ENCODE data around the gene ATRAID. TPM values are rescaled to one million over a fixed set of nuclear protein-coding genes. Genes with fewer than 3 reads are reported as not detected.

Gene ATRAID
- total and polyA plus RNA-seq, 4 donors: 44.9 to 77.5 (median 48.9) TPM

DNA sequence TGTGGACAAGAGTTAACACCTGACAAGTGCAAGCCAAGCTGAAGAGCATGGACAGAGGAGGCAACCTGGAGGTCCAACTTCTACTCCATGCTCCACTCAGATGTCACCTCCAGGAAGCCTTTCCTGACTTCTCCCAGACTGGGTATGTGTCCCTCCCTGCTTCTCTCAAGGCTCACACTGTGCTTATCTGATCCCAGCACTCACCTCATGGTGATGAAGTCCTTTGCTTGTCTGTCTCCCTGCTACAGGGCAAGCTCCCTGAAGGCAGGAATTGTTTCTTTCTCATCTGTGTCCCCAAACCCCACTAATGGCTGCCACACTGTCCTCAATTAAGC is 53.7 kb downstream of the ATRAID start:
- H3K27me3 ChIP-seq (ENCODE audit: control insufficient read depth in 4 of 4, insufficient read depth in 4 of 4, low read length in 3 of 4): peaks cover 0 to 16% (median 4%) of the 10 kb centered on the region in 4 donors
- no peak overlapping the region for H3K27ac ChIP-seq (ENCODE audit: low read depth in 1 of 2, low read length in 2 of 2)
- H3K36me3 ChIP-seq (ENCODE audit: control insufficient read depth in 4 of 4, insufficient read depth in 3 of 4, low read depth in 1 of 4, low read length in 3 of 4): no peaks in the 10 kb centered on the region
- H3K9me3 ChIP-seq (ENCODE audit: control insufficient read depth in 4 of 4, low read length in 3 of 4): no peaks in the 10 kb centered on the region
- H3K9ac ChIP-seq (ENCODE audit: low read depth in 1 of 2, low read length in 2 of 2): no peak overlapping the region
- no peak for DNase-seq (ENCODE audit: low spot score)
- peaks cover 10 to 35% (median 22%) of the 10 kb centered on the region in 4 donors for H3K4me1 ChIP-seq (ENCODE audit: control insufficient read depth in 4 of 4, insufficient read depth in 4 of 4, low read length in 3 of 4)
- H3K4me3 ChIP-seq (ENCODE audit: low read depth in 1 of 3, low read length in 3 of 3): no peak overlapping the region
- TF ChIP-seq SP1 (IDR thresholded peaks at IDR 0.05): no peak
- TF ChIP-seq YY1 (IDR thresholded peaks at IDR 0.05): no peak
- TF ChIP-seq GABPA (IDR thresholded peaks at IDR 0.05 in 1 of 2, conservative IDR thresholded peaks at IDR 0.05 in 1 of 2): no peak
- no peak for TF ChIP-seq EGR1 (IDR thresholded peaks at IDR 0.05; ENCODE audit: low read depth in 2 of 2)
- TF ChIP-seq, protein P1, sequence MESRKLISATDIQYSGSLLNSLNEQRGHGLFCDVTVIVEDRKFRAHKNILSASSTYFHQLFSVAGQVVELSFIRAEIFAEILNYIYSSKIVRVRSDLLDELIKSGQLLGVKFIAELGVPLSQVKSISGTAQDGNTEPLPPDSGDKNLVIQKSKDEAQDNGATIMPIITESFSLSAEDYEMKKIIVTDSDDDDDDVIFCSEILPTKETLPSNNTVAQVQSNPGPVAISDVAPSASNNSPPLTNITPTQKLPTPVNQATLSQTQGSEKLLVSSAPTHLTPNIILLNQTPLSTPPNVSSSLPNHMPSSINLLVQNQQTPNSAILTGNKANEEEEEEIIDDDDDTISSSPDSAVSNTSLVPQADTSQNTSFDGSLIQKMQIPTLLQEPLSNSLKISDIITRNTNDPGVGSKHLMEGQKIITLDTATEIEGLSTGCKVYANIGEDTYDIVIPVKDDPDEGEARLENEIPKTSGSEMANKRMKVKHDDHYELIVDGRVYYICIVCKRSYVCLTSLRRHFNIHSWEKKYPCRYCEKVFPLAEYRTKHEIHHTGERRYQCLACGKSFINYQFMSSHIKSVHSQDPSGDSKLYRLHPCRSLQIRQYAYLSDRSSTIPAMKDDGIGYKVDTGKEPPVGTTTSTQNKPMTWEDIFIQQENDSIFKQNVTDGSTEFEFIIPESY (IDR thresholded peaks at IDR 0.05): no peak
- no peak for TF ChIP-seq RAD21 (IDR thresholded peaks at IDR 0.05)
- TF ChIP-seq RXRA (IDR thresholded peaks at IDR 0.05): no peak
- TF ChIP-seq FOXA2 (IDR thresholded peaks at IDR 0.05): no peak
- TF ChIP-seq HNF4A (conservative IDR thresholded peaks at IDR 0.05): no peak
- TF ChIP-seq NR2F2 (IDR thresholded peaks at IDR 0.05): no peak
- TF ChIP-seq, protein P2, sequence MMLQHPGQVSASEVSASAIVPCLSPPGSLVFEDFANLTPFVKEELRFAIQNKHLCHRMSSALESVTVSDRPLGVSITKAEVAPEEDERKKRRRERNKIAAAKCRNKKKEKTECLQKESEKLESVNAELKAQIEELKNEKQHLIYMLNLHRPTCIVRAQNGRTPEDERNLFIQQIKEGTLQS (IDR thresholded peaks at IDR 0.05): no peak
- TF ChIP-seq, protein P3, sequence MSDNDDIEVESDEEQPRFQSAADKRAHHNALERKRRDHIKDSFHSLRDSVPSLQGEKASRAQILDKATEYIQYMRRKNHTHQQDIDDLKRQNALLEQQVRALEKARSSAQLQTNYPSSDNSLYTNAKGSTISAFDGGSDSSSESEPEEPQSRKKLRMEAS (IDR thresholded peaks at IDR 0.05): no peak
- TF ChIP-seq, protein P4, sequence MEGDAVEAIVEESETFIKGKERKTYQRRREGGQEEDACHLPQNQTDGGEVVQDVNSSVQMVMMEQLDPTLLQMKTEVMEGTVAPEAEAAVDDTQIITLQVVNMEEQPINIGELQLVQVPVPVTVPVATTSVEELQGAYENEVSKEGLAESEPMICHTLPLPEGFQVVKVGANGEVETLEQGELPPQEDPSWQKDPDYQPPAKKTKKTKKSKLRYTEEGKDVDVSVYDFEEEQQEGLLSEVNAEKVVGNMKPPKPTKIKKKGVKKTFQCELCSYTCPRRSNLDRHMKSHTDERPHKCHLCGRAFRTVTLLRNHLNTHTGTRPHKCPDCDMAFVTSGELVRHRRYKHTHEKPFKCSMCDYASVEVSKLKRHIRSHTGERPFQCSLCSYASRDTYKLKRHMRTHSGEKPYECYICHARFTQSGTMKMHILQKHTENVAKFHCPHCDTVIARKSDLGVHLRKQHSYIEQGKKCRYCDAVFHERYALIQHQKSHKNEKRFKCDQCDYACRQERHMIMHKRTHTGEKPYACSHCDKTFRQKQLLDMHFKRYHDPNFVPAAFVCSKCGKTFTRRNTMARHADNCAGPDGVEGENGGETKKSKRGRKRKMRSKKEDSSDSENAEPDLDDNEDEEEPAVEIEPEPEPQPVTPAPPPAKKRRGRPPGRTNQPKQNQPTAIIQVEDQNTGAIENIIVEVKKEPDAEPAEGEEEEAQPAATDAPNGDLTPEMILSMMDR (IDR thresholded peaks at IDR 0.05; ENCODE audit: low read depth, low read length, missing input control): no peak
- TF ChIP-seq, protein P5, sequence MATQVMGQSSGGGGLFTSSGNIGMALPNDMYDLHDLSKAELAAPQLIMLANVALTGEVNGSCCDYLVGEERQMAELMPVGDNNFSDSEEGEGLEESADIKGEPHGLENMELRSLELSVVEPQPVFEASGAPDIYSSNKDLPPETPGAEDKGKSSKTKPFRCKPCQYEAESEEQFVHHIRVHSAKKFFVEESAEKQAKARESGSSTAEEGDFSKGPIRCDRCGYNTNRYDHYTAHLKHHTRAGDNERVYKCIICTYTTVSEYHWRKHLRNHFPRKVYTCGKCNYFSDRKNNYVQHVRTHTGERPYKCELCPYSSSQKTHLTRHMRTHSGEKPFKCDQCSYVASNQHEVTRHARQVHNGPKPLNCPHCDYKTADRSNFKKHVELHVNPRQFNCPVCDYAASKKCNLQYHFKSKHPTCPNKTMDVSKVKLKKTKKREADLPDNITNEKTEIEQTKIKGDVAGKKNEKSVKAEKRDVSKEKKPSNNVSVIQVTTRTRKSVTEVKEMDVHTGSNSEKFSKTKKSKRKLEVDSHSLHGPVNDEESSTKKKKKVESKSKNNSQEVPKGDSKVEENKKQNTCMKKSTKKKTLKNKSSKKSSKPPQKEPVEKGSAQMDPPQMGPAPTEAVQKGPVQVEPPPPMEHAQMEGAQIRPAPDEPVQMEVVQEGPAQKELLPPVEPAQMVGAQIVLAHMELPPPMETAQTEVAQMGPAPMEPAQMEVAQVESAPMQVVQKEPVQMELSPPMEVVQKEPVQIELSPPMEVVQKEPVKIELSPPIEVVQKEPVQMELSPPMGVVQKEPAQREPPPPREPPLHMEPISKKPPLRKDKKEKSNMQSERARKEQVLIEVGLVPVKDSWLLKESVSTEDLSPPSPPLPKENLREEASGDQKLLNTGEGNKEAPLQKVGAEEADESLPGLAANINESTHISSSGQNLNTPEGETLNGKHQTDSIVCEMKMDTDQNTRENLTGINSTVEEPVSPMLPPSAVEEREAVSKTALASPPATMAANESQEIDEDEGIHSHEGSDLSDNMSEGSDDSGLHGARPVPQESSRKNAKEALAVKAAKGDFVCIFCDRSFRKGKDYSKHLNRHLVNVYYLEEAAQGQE (IDR thresholded peaks at IDR 0.05): no peak
- TF ChIP-seq TAF1 (conservative IDR thresholded peaks at IDR 0.05): no peak
- no peak for TF ChIP-seq FOXA1 (IDR thresholded peaks at IDR 0.05)
- TF ChIP-seq JUND (IDR thresholded peaks at IDR 0.05): no peak
- no peak for TF ChIP-seq HNF4G (IDR thresholded peaks at IDR 0.05)

Other genes starting within 250 kb of the ATRAID start
- 1 to 10 TPM; 1.0 to 8.1 TPM for gene MAPRE3, start 241.4 kb upstream of the ATRAID start, total RNA-seq
- 10 to 100 TPM; 11.5 to 15.8 TPM for gene MAPRE3, start 241.4 kb upstream of the ATRAID start, polyA plus RNA-seq
- gene TMEM214, start 179.1 kb upstream of the ATRAID start, total RNA-seq: 10 to 100 TPM; 17.1 to 48.4 TPM
- gene TMEM214, start 179.1 kb upstream of the ATRAID start, polyA plus RNA-seq: 10 to 100 TPM; 28.3 to 53.4 TPM
- gene AGBL5, start 160.4 kb upstream of the ATRAID start, total RNA-seq: 1 to 10 TPM; 4.7 to 9.0 TPM
- gene AGBL5, start 160.4 kb upstream of the ATRAID start, polyA plus RNA-seq: 1 to 10 TPM; 3.2 to 5.0 TPM
- gene OST4, start 140.4 kb upstream of the ATRAID start, total RNA-seq: 100 to 1,000 TPM in 1 of 2 donors, 10 to 100 TPM in 1; 94.8 to 186 TPM
- 100 to 1,000 TPM; 227 to 377 TPM for gene OST4, start 140.4 kb upstream of the ATRAID start, polyA plus RNA-seq
- gene EMILIN1, start 133.4 kb upstream of the ATRAID start, total RNA-seq: 10 to 100 TPM; 24.8 to 26.1 TPM
- 10 to 100 TPM in 1 of 2 donors, 1 to 10 TPM in 1; 3.4 to 23.1 TPM for gene EMILIN1, start 133.4 kb upstream of the ATRAID start, polyA plus RNA-seq
- gene KHK, start 125.3 kb upstream of the ATRAID start, total RNA-seq: 100 to 1,000 TPM in 1 of 2 donors, 10 to 100 TPM in 1; 26.1 to 152 TPM
- 100 to 1,000 TPM; 223 to 462 TPM for gene KHK, start 125.3 kb upstream of the ATRAID start, polyA plus RNA-seq
- gene CGREF1, start 92.9 kb upstream of the ATRAID start, total RNA-seq: 10 to 100 TPM in 1 of 2 donors, under 1 TPM in 1; 0.98 to 10.3 TPM
- 10 to 100 TPM; 13.0 to 16.1 TPM for gene CGREF1, start 92.9 kb upstream of the ATRAID start, polyA plus RNA-seq
- under 1 TPM; 0.09 to 0.67 TPM for gene ABHD1, start 88.2 kb upstream of the ATRAID start, total RNA-seq
- gene ABHD1, start 88.2 kb upstream of the ATRAID start, polyA plus RNA-seq: 1 to 10 TPM in 1 of 2 donors, under 1 TPM in 1; 0.54 to 2.0 TPM
- 10 to 100 TPM; 21.5 to 81.4 TPM for gene PREB, start 77.4 kb upstream of the ATRAID start, total RNA-seq
- 10 to 100 TPM; 40.3 to 98.4 TPM for gene PREB, start 77.4 kb upstream of the ATRAID start, polyA plus RNA-seq
- gene PRR30, start 72.6 kb upstream of the ATRAID start, total RNA-seq: not detected
- gene PRR30, start 72.6 kb upstream of the ATRAID start, polyA plus RNA-seq: not detected
- gene TCF23, start 63.0 kb upstream of the ATRAID start, total RNA-seq: under 1 TPM; under 0.01 to 0.05 TPM
- gene TCF23, start 63.0 kb upstream of the ATRAID start, polyA plus RNA-seq: under 1 TPM in 1 of 2 donors, not detected in 1; 0.02 TPM
- 100 to 1,000 TPM in 1 of 2 donors, 10 to 100 TPM in 1; 12.5 to 100 TPM for gene SLC5A6, start 227 bp downstream of the ATRAID start, total RNA-seq
- gene SLC5A6, start 227 bp downstream of the ATRAID start, polyA plus RNA-seq: 100 to 1,000 TPM in 1 of 2 donors, 10 to 100 TPM in 1; 46.0 to 217 TPM
- gene CAD, start 5.3 kb downstream of the ATRAID start, total RNA-seq: 10 to 100 TPM; 18.7 to 23.2 TPM
- 1 to 10 TPM; 6.3 to 8.4 TPM for gene CAD, start 5.3 kb downstream of the ATRAID start, polyA plus RNA-seq
- not detected for gene SLC30A3, start 51.0 kb downstream of the ATRAID start, total RNA-seq
- gene SLC30A3, start 51.0 kb downstream of the ATRAID start, polyA plus RNA-seq: under 1 TPM in 1 of 2 donors, not detected in 1; 0.20 TPM
- not detected for gene DNAJC5G, start 63.4 kb downstream of the ATRAID start, total RNA-seq
- not detected for gene DNAJC5G, start 63.4 kb downstream of the ATRAID start, polyA plus RNA-seq
- gene TRIM54, start 70.4 kb downstream of the ATRAID start, total RNA-seq: not detected
- under 1 TPM in 1 of 2 donors, not detected in 1; 0.03 TPM for gene TRIM54, start 70.4 kb downstream of the ATRAID start, polyA plus RNA-seq
- gene UCN, start 96.4 kb downstream of the ATRAID start, total RNA-seq: under 1 TPM in 1 of 2 donors, not detected in 1; 0.25 TPM
- under 1 TPM; 0.42 to 0.83 TPM for gene UCN, start 96.4 kb downstream of the ATRAID start, polyA plus RNA-seq
- gene MPV17, start 111.1 kb downstream of the ATRAID start, total RNA-seq: 10 to 100 TPM; 13.9 to 29.6 TPM
- 10 to 100 TPM; 17.7 to 26.0 TPM for gene MPV17, start 111.1 kb downstream of the ATRAID start, polyA plus RNA-seq
- gene GTF3C2, start 144.7 kb downstream of the ATRAID start, total RNA-seq: 10 to 100 TPM; 16.4 to 20.6 TPM
- 10 to 100 TPM in 1 of 2 donors, 1 to 10 TPM in 1; 9.7 to 13.0 TPM for gene GTF3C2, start 144.7 kb downstream of the ATRAID start, polyA plus RNA-seq
- 10 to 100 TPM; 10.5 to 18.9 TPM for gene EIF2B4, start 158.3 kb downstream of the ATRAID start, total RNA-seq
- 10 to 100 TPM; 22.6 to 25.8 TPM for gene EIF2B4, start 158.3 kb downstream of the ATRAID start, polyA plus RNA-seq
- gene SNX17, start 158.6 kb downstream of the ATRAID start, total RNA-seq: 10 to 100 TPM; 53.7 to 65.3 TPM
- gene SNX17, start 158.6 kb downstream of the ATRAID start, polyA plus RNA-seq: 10 to 100 TPM; 57.7 to 60.5 TPM
- gene ZNF513, start 168.7 kb downstream of the ATRAID start, total RNA-seq: 1 to 10 TPM; 7.9 to 9.3 TPM
- 10 to 100 TPM in 1 of 2 donors, 1 to 10 TPM in 1; 2.9 to 11.2 TPM for gene ZNF513, start 168.7 kb downstream of the ATRAID start, polyA plus RNA-seq
- 10 to 100 TPM; 28.9 to 45.5 TPM for gene PPM1G, start 197.6 kb downstream of the ATRAID start, total RNA-seq
- gene PPM1G, start 197.6 kb downstream of the ATRAID start, polyA plus RNA-seq: 10 to 100 TPM; 26.4 to 37.3 TPM
- 10 to 100 TPM; 51.5 to 56.9 TPM for gene NRBP1, start 216.6 kb downstream of the ATRAID start, total RNA-seq
- gene NRBP1, start 216.6 kb downstream of the ATRAID start, polyA plus RNA-seq: 10 to 100 TPM; 34.3 to 40.5 TPM
- 1 to 10 TPM; 1.8 to 2.8 TPM for gene KRTCAP3, start 230.3 kb downstream of the ATRAID start, total RNA-seq
- 10 to 100 TPM in 1 of 2 donors, 1 to 10 TPM in 1; 6.7 to 12.7 TPM for gene KRTCAP3, start 230.3 kb downstream of the ATRAID start, polyA plus RNA-seq